ENCODE data around the gene RBFA.

RBFA gene

DNA sequence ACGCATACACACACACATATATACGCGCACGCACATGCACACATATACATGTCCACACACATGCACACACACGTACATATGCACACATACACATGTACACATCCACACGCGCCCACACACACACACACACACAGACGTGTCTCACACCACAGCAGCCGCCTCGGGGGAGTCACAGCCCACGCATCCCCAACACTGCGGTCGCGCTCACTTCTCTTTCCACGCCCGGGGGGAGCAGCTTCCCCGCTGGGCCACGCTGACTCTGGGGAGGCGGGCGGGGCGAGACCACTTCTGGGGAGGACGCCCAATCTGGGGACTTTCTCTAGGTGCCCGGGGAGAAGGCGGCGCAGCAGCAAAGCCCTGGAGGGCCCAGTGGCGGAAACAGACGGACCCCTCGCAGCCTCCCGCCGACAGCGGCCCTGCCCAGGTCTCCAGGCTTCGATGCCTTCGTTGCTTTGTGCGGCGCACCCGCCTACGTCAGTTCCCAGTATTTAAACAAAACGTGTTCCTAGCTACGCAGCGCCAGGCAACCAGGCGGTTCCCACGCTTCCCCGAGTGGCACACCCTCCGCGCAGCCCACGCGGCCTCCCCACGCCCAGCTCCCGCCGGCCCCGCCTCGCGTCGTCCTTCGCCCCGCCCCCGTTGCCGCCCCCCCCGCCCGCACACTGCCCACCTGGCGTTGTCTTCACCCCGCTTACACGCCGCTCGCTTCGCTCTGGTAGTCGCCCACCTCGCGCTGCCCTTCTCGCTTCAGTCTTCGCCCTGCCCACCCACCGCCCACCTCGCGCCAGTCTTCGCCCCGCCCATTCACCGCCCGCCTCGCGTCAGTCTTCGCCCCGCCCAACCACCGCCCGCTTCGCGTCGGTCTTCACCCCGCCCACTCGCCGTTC is 810 bp upstream of the RBFA start:
- no peak for DNase-seq

DNA sequence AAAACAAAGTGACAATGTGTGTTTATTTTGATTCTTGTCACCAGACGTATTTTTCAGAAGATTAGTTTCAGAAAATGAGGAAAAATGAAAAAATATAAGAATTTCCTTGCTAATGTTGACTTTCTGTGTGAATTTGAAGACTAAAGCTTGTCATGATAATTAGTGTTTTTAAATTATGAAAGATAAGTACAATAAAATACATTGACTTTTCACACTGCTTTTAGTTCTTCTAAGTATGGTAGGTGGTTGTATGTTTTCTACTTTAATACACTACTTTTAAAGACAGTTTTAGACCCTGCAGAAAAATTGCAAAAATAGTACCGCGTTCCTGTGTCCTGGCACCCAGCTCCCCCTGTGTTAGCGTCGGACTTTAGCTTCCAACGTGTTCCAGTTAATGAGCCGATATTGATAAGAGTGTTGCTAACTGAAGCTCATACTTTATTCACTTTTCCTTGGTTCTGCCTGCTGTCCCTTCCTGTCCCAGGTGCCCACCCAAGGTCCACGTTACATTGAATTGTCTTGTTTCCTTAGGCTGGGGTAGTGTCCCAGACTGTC is 695 bp downstream of the RBFA start:
- no peak for DNase-seq

DNA sequence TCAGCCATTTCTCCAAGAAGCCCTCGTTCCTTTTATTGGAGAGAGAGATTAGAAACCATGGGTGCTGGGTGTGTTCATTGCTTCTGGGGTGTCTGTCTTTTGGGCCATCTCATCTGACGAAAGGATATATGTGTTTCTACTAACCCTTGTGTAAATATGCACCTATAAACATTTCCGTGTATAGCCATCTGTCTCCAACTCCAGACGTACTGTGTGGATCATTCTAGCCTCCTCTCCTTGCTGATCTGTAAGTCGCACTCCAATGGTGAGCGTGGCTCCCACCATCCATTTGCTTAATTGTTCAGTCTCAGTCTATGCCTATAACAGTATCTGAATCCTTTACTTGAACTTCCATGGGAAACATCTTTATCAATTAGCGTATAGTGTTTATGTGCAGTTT is 1.8 kb downstream of the RBFA start:
- DNase-seq = no peak

DNA sequence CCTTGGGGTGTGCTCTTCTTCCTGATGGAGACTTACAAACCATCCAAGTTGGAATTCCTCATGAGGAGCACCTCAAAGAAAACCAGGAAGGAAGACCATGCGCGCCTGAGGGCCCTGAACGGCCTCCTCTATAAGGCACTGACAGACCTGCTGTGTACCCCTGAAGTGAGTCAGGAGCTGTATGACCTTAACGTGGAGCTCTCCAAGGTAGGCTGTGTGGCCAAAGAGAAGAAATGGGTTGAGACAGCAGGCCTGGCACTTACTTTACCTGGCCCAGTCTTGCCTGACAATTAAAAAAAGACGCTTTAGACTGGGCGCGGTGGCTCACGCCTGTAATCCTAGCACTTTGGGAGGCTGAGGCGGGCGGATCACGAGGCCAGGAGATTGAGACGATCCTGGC is 3.1 kb downstream of the RBFA start:
- no peak for DNase-seq

DNA sequence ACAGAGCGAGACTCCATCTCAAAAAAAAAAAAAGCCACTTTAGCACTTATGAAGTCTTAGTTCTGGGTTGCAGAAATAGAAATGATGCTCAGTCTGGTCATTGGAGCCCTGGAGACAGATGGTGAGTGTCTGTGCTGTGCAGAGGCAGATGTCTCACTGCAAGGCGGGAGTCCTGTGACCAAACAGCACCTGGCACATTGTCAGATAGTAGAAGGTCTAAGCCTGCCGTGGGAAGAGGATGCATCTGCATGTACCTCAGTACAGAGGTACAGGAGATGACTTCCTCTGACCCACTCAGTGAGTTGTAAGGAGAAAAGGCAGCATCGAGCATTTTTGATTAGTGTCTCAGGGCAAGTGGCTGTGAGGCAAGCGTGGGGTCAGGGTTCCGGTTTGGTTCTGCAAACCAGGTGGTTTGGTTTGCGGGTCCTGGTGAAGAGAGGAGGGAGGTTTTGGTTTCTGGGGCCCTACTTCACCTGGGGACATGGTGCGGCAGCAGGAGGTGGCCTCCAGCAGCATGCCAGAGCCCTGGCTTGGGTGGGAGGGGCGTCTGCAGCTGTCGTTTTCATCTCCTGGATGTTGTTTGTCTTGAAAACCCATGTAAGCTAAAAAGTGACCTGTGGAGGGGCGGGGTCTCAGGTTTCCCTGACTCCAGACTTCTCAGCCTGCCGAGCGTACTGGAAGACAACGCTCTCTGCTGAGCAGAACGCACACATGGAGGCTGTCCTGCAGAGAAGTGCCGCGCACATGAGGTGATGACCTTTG is 3.8 kb downstream of the RBFA start:
- no peak for DNase-seq

DNA sequence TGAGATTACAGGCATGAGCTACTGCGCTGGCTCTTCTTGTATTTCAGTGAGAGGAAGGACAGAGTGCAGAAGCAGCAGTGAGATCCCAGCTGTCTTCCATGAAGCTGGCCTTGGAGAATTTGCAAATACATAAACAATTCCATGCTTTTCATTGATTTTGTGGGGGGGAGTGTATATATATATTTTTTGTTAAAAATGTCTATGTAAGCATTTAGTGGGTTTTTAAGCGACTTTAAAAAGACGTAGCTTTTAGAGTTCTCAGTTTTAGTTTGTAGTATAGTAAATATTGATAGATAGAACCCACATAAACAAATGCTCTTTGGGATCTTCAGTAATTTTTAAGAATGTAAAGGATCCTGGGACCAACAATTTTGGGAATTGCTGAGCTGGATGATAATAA is 6.3 kb downstream of the RBFA start:
- no peak for DNase-seq

DNA sequence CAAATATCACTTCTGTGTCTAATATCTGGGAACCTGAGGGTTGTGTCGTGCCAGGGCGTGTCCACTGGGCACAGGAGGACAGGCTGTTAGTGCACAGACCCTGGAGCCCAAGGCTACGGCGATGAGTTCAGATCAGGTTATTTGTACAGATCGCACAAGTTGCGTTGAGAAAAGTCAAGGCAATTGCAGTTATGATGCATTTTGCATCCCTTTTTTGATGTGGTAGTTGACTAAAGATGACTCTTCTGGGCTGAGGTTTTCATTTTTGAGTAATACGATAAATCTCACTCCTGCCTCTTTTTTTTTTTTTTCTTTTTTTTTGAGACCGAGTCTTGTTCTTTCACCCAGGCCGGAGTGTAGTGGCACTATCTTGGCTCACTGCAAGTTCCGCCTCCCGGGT is 7.2 kb downstream of the RBFA start:
- no peak for DNase-seq

DNA sequence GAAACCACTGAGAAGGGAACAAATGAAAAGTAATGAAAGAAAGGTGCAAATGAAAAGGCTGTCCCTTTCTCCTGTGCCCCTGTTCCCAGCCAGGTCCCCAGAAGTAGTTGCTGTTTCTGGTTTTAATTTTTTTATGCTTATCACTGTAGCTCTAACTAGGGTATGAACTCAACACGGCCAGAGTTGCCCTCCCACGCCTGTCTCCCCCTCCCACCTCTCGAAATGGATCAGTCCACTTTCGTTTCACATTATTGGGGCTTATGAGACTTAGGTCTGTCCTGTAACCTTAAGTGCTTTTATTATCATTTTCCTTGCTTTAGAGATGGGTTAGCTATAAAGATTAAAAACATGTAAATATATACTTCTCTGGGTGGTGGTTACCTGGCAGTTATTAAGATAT is 8.6 kb downstream of the RBFA start:
- DNase-seq = no peak

DNA sequence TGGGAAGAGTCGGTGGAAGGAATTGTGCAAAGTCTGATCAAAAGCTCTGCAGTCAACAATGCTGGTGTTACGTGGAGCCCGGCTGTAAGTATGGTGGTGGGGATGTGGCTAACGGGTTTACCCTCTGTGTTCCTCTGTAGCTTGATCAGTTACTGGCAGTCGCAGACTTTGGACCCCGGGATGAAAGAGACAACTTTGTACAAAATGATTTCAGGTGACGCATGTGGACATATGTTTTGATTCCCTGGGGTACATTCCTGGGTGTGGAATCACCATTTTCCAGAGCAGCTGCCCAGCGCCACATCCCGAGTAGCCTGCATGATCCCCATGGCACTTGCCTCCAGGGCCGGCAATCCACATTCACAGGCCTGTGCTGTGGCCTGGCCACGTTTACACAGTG is 9.8 kb downstream of the RBFA start:
- DNase-seq = no peak

DNA sequence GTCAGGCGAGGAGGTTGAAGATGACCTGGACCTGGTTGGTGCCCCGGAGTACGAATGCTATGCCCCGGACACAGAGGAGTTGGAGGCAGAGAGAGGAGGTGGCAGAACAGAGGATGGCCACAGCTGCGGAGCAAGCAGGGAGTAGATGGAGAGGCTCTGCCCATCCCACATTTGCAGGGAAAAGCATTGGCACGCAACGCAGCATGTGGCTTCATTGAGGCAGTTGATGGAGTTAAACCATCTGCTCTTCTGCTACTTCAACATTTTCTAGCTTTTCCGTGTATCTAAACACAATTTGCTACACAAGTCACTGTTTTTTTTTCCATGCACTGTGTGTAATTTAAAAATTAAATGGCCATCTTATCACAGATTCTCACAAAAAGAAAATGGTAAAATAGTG is 11.8 kb downstream of the RBFA start:
- no peak for DNase-seq

DNA sequence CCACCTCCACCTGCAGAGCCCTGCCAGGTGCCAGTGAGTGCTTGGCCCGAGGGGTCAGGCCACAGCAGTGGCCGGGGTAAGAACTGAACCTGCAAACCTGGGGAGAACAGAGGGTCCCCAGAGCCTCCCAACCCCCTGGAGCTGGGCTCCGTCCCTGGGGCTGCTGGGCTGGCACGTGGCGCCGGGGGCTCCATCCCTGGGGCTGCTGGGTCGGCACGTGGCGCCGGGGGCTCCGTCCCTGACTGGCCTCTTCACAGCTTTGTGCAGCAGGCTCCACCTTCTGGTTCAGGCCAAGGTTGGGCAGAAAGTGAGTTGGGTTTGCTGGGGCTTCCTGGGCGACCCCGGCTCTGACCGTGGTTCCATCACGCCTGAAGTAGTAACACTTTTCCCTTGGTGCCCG is 12.2 kb downstream of the RBFA start:
- DNase-seq = no peak

DNA sequence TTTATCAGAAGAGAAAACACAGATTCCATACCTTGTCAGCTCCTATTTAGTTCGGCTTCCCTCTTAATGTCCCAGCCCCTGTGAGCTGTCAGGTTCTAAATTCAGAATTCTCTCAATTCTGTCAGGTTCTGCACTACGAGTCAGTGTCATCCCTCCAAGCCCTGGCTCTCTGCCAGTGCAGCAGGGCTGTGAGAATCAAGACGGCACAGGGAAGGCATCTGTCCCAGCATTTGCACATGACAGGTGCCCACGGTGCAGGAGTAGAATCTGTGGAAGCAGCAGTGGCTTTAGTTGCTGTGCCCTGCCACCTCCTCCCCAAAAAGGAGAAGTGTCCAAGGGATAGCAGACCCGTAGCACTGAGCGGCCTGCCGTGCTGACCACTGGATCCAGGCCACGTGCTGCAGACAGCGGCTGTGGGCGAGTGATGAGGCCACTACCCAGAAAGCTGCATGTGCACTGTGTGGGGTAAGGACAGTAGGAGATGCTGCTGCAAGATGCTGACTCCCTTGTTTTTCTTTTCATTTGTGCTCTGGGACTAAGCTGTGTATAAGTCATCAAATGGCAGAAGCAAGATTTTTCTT is 12.8 kb downstream of the RBFA start:
- DNase-seq = no peak

DNA sequence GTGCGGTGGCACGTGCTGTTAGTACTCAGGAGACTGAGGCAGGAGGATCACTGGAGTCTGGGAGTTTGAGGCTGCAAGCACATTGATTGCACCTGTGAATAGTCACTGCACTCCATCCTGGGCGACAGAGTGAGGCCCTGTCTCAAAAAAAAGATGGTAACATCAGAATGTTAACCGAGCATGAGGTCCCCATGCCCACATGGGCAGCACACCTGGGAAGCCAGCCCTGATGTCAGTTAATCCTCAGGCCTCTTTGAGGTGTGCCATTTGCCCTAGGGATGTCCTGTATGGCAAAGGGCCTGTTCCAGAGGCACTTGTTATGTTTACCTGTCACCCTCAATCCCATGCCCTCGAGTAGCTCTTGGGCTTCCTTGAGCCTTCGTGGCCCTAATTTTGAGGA is 16.6 kb downstream of the RBFA start:
- no peak for DNase-seq

DNA sequence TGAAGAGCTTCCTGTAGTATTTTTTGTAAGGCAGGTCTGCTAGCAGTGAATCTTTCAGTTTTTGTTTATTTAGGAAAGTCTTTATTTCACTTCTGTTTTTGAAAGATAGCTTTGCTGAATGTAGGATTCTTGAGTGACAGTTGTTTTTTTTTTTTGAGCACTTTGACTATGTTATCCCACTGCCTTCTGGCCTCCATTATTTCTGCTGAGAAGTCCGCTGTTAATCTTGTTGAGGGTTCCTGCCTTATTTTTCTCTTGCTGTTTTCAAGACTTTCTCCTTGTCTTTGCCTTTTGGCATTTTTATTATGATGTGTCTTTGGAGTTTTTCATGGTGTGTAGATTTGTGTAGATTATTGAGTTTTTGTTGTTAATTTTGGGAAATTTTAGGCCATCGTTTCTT is 21.9 kb downstream of the RBFA start:
- DNase-seq = no peak

DNA sequence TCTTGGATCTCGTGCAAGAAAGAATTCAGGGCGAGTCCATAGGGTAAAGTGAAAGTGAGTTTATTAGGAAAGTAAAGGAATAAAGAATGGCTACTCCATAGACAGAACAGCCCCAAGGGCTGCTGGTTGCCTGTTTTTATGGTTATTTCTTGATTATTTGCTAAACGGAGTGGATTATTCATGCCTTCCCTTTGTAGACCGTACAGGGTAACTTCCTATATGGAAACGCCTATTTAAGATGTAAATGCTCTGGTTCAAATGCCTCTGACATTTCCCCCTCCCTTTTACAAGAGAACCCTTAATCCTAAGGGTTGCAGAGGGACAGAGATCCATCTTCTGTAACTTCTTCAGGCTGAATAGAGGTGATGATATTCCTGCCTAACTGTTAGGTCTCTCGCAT is 25.7 kb downstream of the RBFA start:
- DNase-seq = no peak

DNA sequence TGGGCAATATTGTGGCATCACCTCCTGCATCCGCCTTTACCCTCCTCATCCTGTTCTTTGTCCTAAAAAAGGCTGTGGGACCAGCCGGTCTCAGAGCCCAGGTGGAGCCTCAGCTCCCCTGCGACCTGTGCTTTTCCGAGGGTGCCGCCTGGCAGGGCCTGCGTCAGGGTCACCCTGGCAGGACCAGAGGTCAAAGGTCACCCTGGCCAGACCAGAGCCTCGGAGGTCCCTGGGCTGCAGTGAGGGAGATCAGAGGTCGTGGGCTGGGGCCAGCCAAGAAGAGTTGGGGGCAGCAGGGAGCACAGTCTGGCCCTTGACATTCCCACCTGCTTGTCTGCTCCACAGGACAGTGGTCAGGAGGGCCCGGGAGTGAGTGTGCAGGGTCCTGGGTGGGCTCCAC is 31.5 kb downstream of the RBFA start:
- no peak for DNase-seq

DNA sequence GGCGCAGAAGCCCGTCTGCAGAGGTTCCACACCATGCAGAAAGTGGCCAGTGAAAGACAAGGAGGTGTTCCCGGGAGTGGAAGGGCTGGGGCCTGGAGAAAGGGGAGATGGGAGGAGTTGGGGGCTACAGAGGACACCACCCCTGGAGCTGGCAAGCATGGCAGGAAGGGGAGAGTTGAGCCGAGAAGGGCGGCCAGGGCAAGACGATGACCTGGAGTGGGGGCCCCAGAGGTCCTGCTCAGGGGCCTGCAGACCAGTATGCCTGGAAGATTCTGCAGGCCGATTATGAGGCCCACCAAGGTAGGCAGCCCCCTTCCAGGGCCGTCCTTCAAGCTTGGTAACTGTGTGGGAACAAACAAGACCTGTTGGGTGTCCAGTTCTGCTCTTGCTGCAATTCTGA is 33.1 kb downstream of the RBFA start:
- no peak for DNase-seq

DNA sequence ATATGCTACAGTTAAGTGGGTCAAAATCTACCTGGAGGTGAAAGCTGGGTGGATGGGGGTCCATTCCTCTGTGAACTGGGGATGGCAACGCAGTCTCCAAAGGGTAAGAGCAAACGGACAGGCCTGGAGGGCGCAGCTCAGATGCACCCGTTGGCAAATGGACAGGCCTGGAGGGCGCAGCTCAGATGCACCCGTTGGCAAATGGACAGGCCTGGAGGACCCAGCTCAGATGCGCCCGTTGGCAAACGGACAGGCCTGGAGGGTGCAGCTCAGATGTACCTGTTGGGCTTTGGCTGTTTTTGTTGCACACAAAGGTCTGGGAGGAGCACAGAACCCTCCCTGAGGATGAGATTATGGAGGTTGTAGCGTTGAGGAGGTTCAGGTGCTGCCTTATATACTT is 33.7 kb downstream of the RBFA start:
- no peak for DNase-seq

DNA sequence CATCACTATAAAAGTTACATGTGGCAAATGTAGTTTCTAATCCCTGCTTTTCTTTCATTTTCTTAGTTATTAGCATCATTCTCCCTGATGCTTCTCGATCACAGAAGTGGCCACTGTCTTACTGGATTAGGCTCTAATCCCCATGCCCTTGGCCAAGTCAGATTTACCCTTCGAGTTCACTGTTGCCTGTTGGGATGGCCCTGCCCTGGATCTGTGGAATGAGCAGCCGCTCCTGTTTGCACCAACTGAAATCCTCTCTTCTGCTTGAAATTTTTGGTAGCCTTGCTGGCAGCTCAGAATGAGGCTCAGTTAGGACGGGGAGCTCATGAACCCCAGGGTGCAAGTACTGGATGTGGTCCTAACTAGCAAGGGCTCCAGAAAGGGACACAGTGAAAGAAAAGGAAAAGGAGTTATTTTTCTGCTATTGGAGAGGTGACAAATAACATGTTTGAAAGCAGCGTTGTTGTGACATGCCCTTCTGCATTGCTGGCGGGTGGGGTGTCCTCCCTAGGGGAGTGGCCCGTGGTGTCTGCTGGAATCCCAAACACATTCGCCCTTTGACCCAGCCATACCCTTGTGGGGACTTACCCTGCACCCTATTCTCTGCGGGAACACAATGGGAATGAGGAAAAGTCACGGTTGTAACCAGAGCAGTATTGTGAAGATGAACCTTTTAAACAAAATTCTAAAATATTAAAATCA is 34.5 kb downstream of the RBFA start:
- no peak for DNase-seq

DNA sequence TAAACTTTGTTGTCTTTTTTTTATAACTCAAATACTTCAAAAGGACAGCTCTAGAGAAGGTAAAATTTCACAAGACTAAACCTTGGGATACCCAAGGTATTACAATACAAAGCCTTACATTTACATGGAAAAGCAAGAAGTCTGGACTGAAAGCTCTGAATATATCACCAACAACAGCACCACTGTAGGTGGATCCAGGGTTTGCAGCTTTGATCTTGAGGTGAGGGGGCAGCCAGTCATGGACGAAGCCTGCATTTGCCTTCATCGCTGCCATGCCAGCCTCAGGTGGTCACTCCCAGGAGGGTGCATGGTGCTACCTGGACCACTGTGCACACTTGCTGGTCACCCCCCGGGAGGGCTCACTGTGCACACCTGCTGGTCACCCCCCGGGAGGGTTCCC is 36.6 kb downstream of the RBFA start:
- DNase-seq = no peak

DNA sequence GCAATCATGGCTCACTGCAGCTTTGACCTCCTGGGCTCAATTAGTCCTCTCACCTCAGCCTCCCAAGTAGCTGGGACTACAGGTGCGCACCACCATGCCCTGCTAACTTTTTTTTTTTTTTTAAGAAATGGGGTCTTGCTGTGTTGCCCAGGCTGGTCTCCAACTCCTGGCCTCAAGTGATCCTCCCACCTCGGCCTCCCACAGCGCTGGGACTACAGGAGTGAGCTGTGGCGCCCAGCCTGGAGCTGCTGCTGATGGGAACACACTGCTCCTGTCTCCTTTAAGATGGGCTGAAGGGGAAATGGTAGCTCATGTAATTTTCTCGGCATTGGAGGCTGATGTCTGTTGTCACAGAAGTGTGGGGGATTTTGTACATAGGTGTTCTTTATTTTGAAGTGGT is 39.9 kb downstream of the RBFA start:
- no peak for DNase-seq

DNA sequence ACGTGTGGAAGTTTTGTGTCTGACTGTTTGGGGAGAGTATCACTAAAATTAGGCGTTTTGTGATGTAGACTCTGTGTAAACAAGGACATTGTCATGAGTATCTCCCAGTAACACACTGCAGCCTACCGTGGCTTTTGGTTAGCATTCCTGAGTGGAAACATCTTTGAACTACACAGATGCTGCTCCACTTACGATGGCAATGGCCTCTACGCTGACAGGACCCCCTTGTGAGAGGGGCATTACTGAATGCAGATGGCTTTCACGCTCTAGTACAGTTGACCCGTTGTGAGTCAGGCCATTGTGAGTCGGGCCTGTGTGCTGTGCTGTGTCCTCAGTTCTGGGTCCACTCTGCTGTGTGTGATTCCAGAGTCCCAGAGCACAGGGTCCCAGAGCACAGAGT is 40.5 kb downstream of the RBFA start:
- no peak for DNase-seq

DNA sequence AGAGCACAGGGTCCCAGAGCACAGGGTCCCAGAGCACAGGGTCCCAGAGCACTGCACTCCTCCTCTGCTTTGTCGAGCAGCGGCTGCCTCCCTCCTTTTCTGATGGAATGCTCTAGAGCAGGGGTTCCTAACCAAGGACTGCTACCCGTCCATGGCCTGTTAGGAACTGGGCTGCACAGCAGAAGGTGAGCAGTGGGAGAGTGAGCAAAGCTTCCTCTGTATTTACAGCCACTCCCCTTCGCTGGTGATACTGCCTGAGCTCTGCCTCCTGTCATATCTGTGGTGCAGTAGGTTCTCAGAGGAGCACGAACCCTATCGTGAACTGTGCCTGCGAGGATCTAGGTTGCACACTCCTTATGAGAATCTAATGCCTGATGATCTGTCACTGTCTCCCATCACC is 41.7 kb downstream of the RBFA start:
- DNase-seq = no peak

Measured in CD4-positive, alpha-beta T cell treated with Interleukin-21 for 1 hour (primary cell).